ENCODE results near the gene SYNDIG1L. TPM values are rescaled to one million over a fixed set of nuclear protein-coding genes. Genes with fewer than 3 reads are reported as not detected.

SYNDIG1L gene
- total RNA-seq, 1 experiment from 2014 or later: 0.29 TPM

DNA sequence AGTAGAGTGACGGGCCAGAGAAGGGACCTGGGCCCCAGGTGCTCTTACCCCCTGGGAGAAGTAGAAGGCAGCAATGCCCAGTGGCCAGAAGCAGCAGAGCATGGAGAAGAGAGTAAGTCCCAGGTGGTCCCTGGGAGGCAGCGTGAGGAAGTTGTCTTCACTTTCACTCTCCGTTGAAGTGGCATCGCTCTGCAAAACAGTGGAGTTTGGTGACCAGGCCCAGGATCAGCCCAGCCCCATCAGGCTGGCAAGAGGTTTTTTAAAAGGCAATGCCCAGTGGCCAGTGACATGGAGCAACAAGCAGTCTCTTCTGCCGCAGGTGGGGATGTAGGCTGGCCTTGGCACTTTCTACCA lies 18.2 kb downstream of the SYNDIG1L start:
- no peak for DNase-seq
- H3K4me1 ChIP-seq: no peaks in the 10 kb centered on the region
- TF ChIP-seq, protein P1, sequence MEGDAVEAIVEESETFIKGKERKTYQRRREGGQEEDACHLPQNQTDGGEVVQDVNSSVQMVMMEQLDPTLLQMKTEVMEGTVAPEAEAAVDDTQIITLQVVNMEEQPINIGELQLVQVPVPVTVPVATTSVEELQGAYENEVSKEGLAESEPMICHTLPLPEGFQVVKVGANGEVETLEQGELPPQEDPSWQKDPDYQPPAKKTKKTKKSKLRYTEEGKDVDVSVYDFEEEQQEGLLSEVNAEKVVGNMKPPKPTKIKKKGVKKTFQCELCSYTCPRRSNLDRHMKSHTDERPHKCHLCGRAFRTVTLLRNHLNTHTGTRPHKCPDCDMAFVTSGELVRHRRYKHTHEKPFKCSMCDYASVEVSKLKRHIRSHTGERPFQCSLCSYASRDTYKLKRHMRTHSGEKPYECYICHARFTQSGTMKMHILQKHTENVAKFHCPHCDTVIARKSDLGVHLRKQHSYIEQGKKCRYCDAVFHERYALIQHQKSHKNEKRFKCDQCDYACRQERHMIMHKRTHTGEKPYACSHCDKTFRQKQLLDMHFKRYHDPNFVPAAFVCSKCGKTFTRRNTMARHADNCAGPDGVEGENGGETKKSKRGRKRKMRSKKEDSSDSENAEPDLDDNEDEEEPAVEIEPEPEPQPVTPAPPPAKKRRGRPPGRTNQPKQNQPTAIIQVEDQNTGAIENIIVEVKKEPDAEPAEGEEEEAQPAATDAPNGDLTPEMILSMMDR (IDR thresholded peaks at IDR 0.05; ENCODE audit: insufficient read depth in 1 of 2, low read depth in 1 of 2, low read length in 1 of 2, severe bottlenecking in 1 of 2, unreplicated experiment in 1 of 2): no peak
- no peaks in the 10 kb centered on the region for H3K9me3 Mint-ChIP-seq (ENCODE audit: unreplicated experiment)
- no peak overlapping the region for H3K27ac Mint-ChIP-seq (ENCODE audit: unreplicated experiment)
- H3K27me3 ChIP-seq (replicated peaks; ENCODE audit: control insufficient read depth, insufficient read depth, low read length): no peaks in the 10 kb centered on the region
- no peak overlapping the region for H3K4me3 Mint-ChIP-seq (ENCODE audit: unreplicated experiment)
- no peaks in the 10 kb centered on the region for H3K27me3 Mint-ChIP-seq (ENCODE audit: insufficient read depth, unreplicated experiment)
- no peaks in the 10 kb centered on the region for H3K36me3 ChIP-seq (ENCODE audit: control insufficient read depth, insufficient read depth, low read length)
- no TSS peak for BruUV-seq (replicated peaks)
- intact Hi-C loops (cut with micrococcal nuclease; ENCODE audit: unreplicated experiment): no loop called here
- no peaks in the 10 kb centered on the region for H3K36me3 Mint-ChIP-seq (ENCODE audit: insufficient read depth, unreplicated experiment)
- CTCF ChIA-PET: no interaction called here
- H3K4me3 ChIP-seq (ENCODE audit: low read depth, low read length): no peak overlapping the region
- H3K4me1 Mint-ChIP-seq (ENCODE audit: low read depth, unreplicated experiment): no peaks in the 10 kb centered on the region
- POLR2A ChIA-PET: no interaction called here
- H3K9me3 ChIP-seq: no peaks in the 10 kb centered on the region

DNA sequence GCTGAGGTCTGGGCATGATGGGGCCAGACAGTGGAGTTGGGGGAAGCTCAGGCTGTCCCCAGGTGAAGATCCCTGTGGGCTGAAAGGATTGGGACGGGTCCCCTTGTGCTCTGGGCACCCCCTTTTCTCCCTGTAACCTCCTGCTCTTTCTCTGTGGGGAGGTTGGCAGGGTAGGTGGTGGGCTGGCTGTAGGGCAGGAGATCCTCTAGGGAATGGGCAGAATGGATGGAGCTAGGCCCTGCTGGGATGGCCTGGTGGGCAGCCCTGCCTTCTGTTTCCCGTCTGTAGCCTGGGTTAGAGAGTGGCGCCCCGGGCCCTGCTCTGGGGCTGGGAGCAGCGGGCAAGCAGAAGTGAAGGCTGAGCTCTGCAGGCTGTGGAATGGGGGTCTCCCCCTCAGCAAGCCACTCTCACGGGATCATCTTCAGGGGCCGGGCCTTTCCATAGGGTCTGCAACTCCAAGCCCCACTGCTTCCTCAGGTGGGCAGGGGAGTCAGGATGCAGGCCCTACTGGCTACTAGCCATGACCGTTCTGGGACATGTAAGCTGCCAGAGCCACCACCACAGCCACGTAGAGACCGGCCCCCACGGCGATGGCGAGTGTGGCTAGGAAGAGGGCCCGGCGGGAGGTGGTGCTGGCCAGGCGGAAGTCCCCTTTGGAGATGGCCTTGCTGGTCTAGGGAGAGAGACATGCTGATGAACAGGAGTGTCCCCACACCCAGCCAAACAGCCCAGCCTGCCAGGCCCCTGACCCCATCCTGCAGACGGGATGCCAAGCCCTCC lies 18.8 kb downstream of the SYNDIG1L start:
- BruUV-seq (replicated peaks): no TSS peak
- no peak overlapping the region for H3K27ac Mint-ChIP-seq (ENCODE audit: unreplicated experiment)
- H3K9me3 Mint-ChIP-seq (ENCODE audit: unreplicated experiment): no peaks in the 10 kb centered on the region
- ChIA-PET POLR2A (no interaction called here), CTCF (interaction anchor here (1.1 kb wide), 1 partner anchor 35 kb away, joined by 3 read pairs; no protein-coding TSS in a partner anchor)
- no peak overlapping the region for H3K4me3 Mint-ChIP-seq (ENCODE audit: unreplicated experiment)
- H3K4me1 ChIP-seq: peaks cover 2% of the 10 kb centered on the region; the same call in 1 of the 2 replicates
- no peak overlapping the region for H3K4me3 ChIP-seq (ENCODE audit: low read depth, low read length)
- TF ChIP-seq, protein P1 (IDR thresholded peaks at IDR 0.05; ENCODE audit: insufficient read depth in 1 of 2, low read depth in 1 of 2, low read length in 1 of 2, severe bottlenecking in 1 of 2, unreplicated experiment in 1 of 2): no peak
- no peaks in the 10 kb centered on the region for H3K4me1 Mint-ChIP-seq (ENCODE audit: low read depth, unreplicated experiment)
- no peaks in the 10 kb centered on the region for H3K36me3 ChIP-seq (ENCODE audit: control insufficient read depth, insufficient read depth, low read length)
- no peaks in the 10 kb centered on the region for H3K9me3 ChIP-seq
- no peaks in the 10 kb centered on the region for H3K27me3 Mint-ChIP-seq (ENCODE audit: insufficient read depth, unreplicated experiment)
- H3K36me3 Mint-ChIP-seq (ENCODE audit: insufficient read depth, unreplicated experiment): no peaks in the 10 kb centered on the region
- intact Hi-C loops (cut with micrococcal nuclease; ENCODE audit: unreplicated experiment): no loop called here
- no peak for DNase-seq
- H3K27me3 ChIP-seq (replicated peaks; ENCODE audit: control insufficient read depth, insufficient read depth, low read length): no peaks in the 10 kb centered on the region

DNA sequence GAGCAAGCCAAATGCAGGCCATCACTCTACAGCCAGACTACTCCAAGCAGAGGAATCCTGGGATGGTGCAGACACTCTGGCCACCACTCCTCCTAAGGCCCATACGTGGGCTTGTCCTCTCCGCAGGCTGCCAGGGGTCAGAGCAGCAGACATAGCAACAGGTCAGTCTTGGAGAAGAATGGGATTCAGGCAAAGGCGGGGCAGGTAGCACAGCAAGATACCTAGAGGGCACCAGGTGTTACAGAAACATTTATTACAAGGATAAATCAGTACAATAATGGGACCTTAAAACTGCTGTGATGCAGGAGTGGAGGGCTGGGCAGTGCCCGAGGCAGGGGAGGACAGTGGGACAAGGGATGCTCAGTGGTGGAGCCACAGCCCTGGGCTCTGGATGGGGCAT lies 20.3 kb downstream of the SYNDIG1L start:
- ChIA-PET CTCF (no interaction called here), POLR2A (no interaction called here)
- Mint-ChIP-seq H3K27me3 (ENCODE audit: insufficient read depth, unreplicated experiment) (no peaks in the 10 kb centered on the region), H3K4me3 (ENCODE audit: unreplicated experiment) (no peak overlapping the region), H3K27ac (ENCODE audit: unreplicated experiment) (no peak overlapping the region), H3K36me3 (ENCODE audit: insufficient read depth, unreplicated experiment) (no peaks in the 10 kb centered on the region), H3K4me1 (ENCODE audit: low read depth, unreplicated experiment) (no peaks in the 10 kb centered on the region), H3K9me3 (ENCODE audit: unreplicated experiment) (no peaks in the 10 kb centered on the region)
- Histone ChIP-seq H3K4me1 (peaks cover 9% of the 10 kb centered on the region; the same call in 1 of the 2 replicates), H3K27me3 (replicated peaks; ENCODE audit: control insufficient read depth, insufficient read depth, low read length) (no peaks in the 10 kb centered on the region), H3K4me3 (ENCODE audit: low read depth, low read length) (no peak overlapping the region), H3K36me3 (ENCODE audit: control insufficient read depth, insufficient read depth, low read length) (no peaks in the 10 kb centered on the region), H3K9me3 (no peaks in the 10 kb centered on the region)
- BruUV-seq (replicated peaks): no TSS peak
- DNase-seq: no peak
- TF ChIP-seq, protein P1 (IDR thresholded peaks at IDR 0.05; ENCODE audit: insufficient read depth in 1 of 2, low read depth in 1 of 2, low read length in 1 of 2, severe bottlenecking in 1 of 2, unreplicated experiment in 1 of 2): no peak
- intact Hi-C loops (cut with micrococcal nuclease; ENCODE audit: unreplicated experiment): no loop called here

Measured in Caco-2 (cell line).